NK-92 treated with Interleukin-12 subunit alpha and Interleukin-12 subunit beta, amount 100 ng/mL, for 24 hours (cell line): ENCODE measurements around the gene ANK3.

Experiments
- DNase-seq: peaks from one replicate; lab custom pipeline; 2025; lab: John Stamatoyannopoulos, UW

The ANK3 gene

GRCh38 chr10:60413306-60414012 lies 23.8 kb upstream of the ANK3 start:
- DNase-seq: no peak

- no peak for DNase-seq
Measured at GRCh38 chr10:60410970-60411369, 21.3 kb upstream of the ANK3 start.

GRCh38 chr10:60409202-60409601 lies 19.5 kb upstream of the ANK3 start:
- DNase-seq: no peak

- no peak for DNase-seq
Measured at GRCh38 chr10:60406182-60406581, 16.5 kb upstream of the ANK3 start.

GRCh38 chr10:60405172-60405571 lies 15.5 kb upstream of the ANK3 start:
- DNase-seq: no peak

GRCh38 chr10:60403168-60403873 lies 13.6 kb upstream of the ANK3 start:
- DNase-seq: no peak

- no peak for DNase-seq
Measured at GRCh38 chr10:60400366-60400765, 10.7 kb upstream of the ANK3 start.

GRCh38 chr10:60399328-60399727 lies 9.7 kb upstream of the ANK3 start:
- DNase-seq: no peak

GRCh38 chr10:60397792-60398191 lies 8.1 kb upstream of the ANK3 start:
- DNase-seq: no peak

- no peak for DNase-seq
Measured at GRCh38 chr10:60396766-60397165, 7.1 kb upstream of the ANK3 start.

- no peak for DNase-seq
Measured at GRCh38 chr10:60395711-60396110, 6.0 kb upstream of the ANK3 start.

GRCh38 chr10:60394446-60394845 lies 4.8 kb upstream of the ANK3 start:
- no peak for DNase-seq

GRCh38 chr10:60390224-60390626 lies 550 bp upstream of the ANK3 start:
- DNase-seq: no peak

GRCh38 chr10:60388709-60389301 lies 870 bp downstream of the ANK3 start:
- no peak for DNase-seq

GRCh38 chr10:60388116-60388625 lies 1.5 kb downstream of the ANK3 start:
- no peak for DNase-seq

GRCh38 chr10:60387531-60387930 lies 2.1 kb downstream of the ANK3 start:
- no peak for DNase-seq

GRCh38 chr10:60385399-60385738 lies 4.3 kb downstream of the ANK3 start:
- DNase-seq: no peak

- no peak for DNase-seq
Measured at GRCh38 chr10:60384708-60385398, 4.8 kb downstream of the ANK3 start.

- DNase-seq: no peak
Measured at GRCh38 chr10:60384011-60384410, 5.7 kb downstream of the ANK3 start.

GRCh38 chr10:60382946-60383681 lies 6.6 kb downstream of the ANK3 start:
- no peak for DNase-seq

- DNase-seq: no peak
Measured at GRCh38 chr10:60380781-60381180, 8.9 kb downstream of the ANK3 start.

GRCh38 chr10:60377955-60378354 lies 11.7 kb downstream of the ANK3 start:
- no peak for DNase-seq
